GM23338 (cell line): ENCODE results near the gene KLHDC8A. TPM values are rescaled to one million over a fixed set of nuclear protein-coding genes. Genes with fewer than 3 reads are reported as not detected.
A peak's percentile ranks its signal among the peaks of the same experiment; 100 is the strongest.

Source experiments
- ATAC-seq: fragments of 200-7000 bp; cut with Tn5 transposase; 3 replicates; pipeline ENCODE4 v1.9.1; 2020
- DNase-seq: peaks from one replicate; pipeline ENCODE4 v3.0.0-alpha.2; 2015; ENCODE audit warnings: low spot score
- H2AFZ ChIP-seq: fragments of 200-600 bp; sonication (generic); 2 replicates; pipeline ENCODE4 v1.8.0; 2016; ENCODE audit warnings: antibody characterized with exemption, mild to moderate bottlenecking, moderate library complexity
- H3F3A ChIP-seq: fragments of 200-600 bp; sonication (generic); replicated peaks from 2 replicates; pipeline ENCODE4 v1.8.0; 2017; ENCODE audit warnings: antibody characterized with exemption, mixed run types, low read depth
- H3K27ac ChIP-seq: fragments of 200-600 bp; sonication (generic); 2 replicates; pipeline ENCODE4 v1.6.1; 2016; ENCODE audit warnings: low read depth
- H3K27me3 ChIP-seq: fragments of 200-600 bp; sonication (generic); 2 replicates; pipeline ENCODE4 v1.8.0; 2016; ENCODE audit warnings: mild to moderate bottlenecking, mixed run types, moderate library complexity; ENCODE audit not compliant: insufficient read depth
- H3K36me3 ChIP-seq: fragments of 200-600 bp; sonication (generic); 2 replicates; pipeline ENCODE4 v1.8.0; 2016; ENCODE audit warnings: mild to moderate bottlenecking; ENCODE audit not compliant: insufficient read depth
- H3K4me1 ChIP-seq: fragments of 200-600 bp; sonication (generic); 2 replicates; pipeline ENCODE4 v1.8.0; 2016; ENCODE audit warnings: mild to moderate bottlenecking, moderate library complexity; ENCODE audit not compliant: insufficient read depth
- H3K4me2 ChIP-seq: fragments of 200-600 bp; sonication (generic); 2 replicates; pipeline ENCODE4 v1.7.1; 2017; ENCODE audit warnings: mixed run types
- H3K4me3 ChIP-seq: fragments of 200-600 bp; sonication (generic); 2 replicates; pipeline ENCODE4 v1.6.1; 2016; ENCODE audit warnings: mixed run types
- H3K79me2 ChIP-seq: fragments of 200-600 bp; sonication (generic); replicated peaks from 2 replicates; pipeline ENCODE4 v1.8.0; 2017; ENCODE audit warnings: mild to moderate bottlenecking; ENCODE audit not compliant: insufficient read depth
- H3K9me2 ChIP-seq: fragments of 200-600 bp; sonication (generic); 2 replicates; pipeline ENCODE4 v1.8.0; 2017; ENCODE audit not compliant: insufficient read depth
- H4K20me1 ChIP-seq: fragments of 200-600 bp; sonication (generic); replicated peaks from 2 replicates; pipeline ENCODE4 v1.8.0; 2017; ENCODE audit warnings: mild to moderate bottlenecking; ENCODE audit not compliant: insufficient read depth
- H3K27ac Mint-ChIP-seq: 2 replicates; pipeline ENCODE4 v1.8.0; 2020; ENCODE audit warnings: inconsistent platforms, mild to moderate bottlenecking, moderate library complexity, mixed read lengths
- H3K27me3 Mint-ChIP-seq: 3 replicates; pipeline ENCODE4 v1.8.0; 2022; ENCODE audit warnings: low read depth, mild to moderate bottlenecking, moderate library complexity, mixed read lengths, inconsistent platforms; ENCODE audit not compliant: insufficient read depth, poor library complexity
- H3K36me3 Mint-ChIP-seq: 3 replicates; pipeline ENCODE4 v1.8.0; 2021; ENCODE audit warnings: low read depth, mild to moderate bottlenecking, inconsistent platforms, moderate library complexity, mixed read lengths
- H3K4me1 Mint-ChIP-seq: 3 replicates; pipeline ENCODE4 v1.8.0; 2020; ENCODE audit warnings: mild to moderate bottlenecking, inconsistent platforms, mixed read lengths
- H3K4me3 Mint-ChIP-seq: 3 replicates; pipeline ENCODE4 v1.8.0; 2021; ENCODE audit warnings: moderate library complexity, mild to moderate bottlenecking, inconsistent platforms, mixed read lengths
- H3K9me3 Mint-ChIP-seq: 3 replicates; pipeline ENCODE4 v1.8.0; 2020; ENCODE audit warnings: moderate library complexity, mild to moderate bottlenecking, inconsistent platforms, mixed read lengths
- CREB1 ChIP-seq: fragments of 250-450 bp; sonication (Bioruptor Pico); IDR thresholded peaks from 2 replicates; pipeline ENCODE4 v1.5.0; 2020; ENCODE audit warnings: low read depth, mild to moderate bottlenecking, moderate library complexity
- EZH2 ChIP-seq: fragments of 200-600 bp; sonication (generic); IDR thresholded peaks from one replicate; pipeline ENCODE4 v1.8.0; 2017; ENCODE audit warnings: antibody characterized with exemption, mild to moderate bottlenecking, low read depth; ENCODE audit not compliant: unreplicated experiment
- EZH2phosphoT487 ChIP-seq: fragments of 200-600 bp; sonication (generic); IDR thresholded peaks from one replicate; pipeline ENCODE4 v1.8.1; 2018; ENCODE audit warnings: antibody characterized with exemption; ENCODE audit not compliant: unreplicated experiment
- JUNB ChIP-seq: IDR thresholded peaks from one replicate; pipeline ENCODE4 v1.6.1; 2016; ENCODE audit warnings: antibody characterized with exemption; ENCODE audit not compliant: unreplicated experiment
- NANOG ChIP-seq: IDR thresholded peaks from 2 replicates; pipeline ENCODE4 v1.6.1; 2016; ENCODE audit warnings: antibody characterized with exemption, borderline replicate concordance
- POLR2AphosphoS5 ChIP-seq: IDR thresholded peaks from 2 replicates; pipeline ENCODE4 v1.6.1; 2016; ENCODE audit warnings: antibody characterized with exemption, low read depth
- STAT1 ChIP-seq: IDR thresholded peaks from one replicate; pipeline ENCODE4 v1.6.1; 2016; ENCODE audit warnings: antibody characterized with exemption; ENCODE audit not compliant: unreplicated experiment
- ZNF114 ChIP-seq: fragments of 250-450 bp; sonication (Bioruptor Pico); IDR thresholded peaks from 2 replicates; pipeline ENCODE4 v1.5.0; 2020; ENCODE audit warnings: mild to moderate bottlenecking, moderate library complexity
- ZNF331 ChIP-seq: fragments of 250-450 bp; sonication (Bioruptor Pico); IDR thresholded peaks from 2 replicates; pipeline ENCODE4 v1.5.0; 2020; ENCODE audit warnings: low read depth, mild to moderate bottlenecking, moderate library complexity
- polyA plus RNA-seq: library from polyadenylated mRNA; unstranded; fragments of >200 nt; fragmentation: Nextera tagmentation; extraction: Ambion mirVana; gene quantifications from 2 replicates; pipeline ENCODE4 v1.2.1, GENCODE V29; 2016
- total RNA-seq: library from RNA; depleted of rRNA; stranded (reverse); fragments of >200 nt; shearing (Covaris generic); gene quantifications from 2 replicates; pipeline ENCODE4 v1.2.3, GENCODE V29; 2014
- TF ChIP-seq, protein P1 (sequence below), 2 experiments: fragments of 200-600 bp in 1 of 2; sonication (generic) in 1 of 2; conservative IDR thresholded peaks; 2 replicates each; pipeline versions ENCODE4 v1.5.1 to v1.6.1; 2016 to 2017; ENCODE audit warnings: antibody characterized with exemption in 2 of 2, low read depth in 2 of 2, mild to moderate bottlenecking in 2 of 2, moderate library complexity in 1 of 2
- TF ChIP-seq, protein P2 (sequence below): IDR thresholded peaks from one replicate; pipeline ENCODE4 v1.6.1; 2018; ENCODE audit warnings: antibody characterized with exemption; ENCODE audit not compliant: unreplicated experiment
- TF ChIP-seq, protein P3 (sequence below): IDR thresholded peaks from 2 replicates; pipeline ENCODE4 v1.6.1; 2016; ENCODE audit warnings: antibody characterized with exemption
- TF ChIP-seq, protein P4 (sequence below): fragments of 250-450 bp; sonication (Bioruptor Pico); IDR thresholded peaks from 2 replicates; pipeline ENCODE4 v1.5.0; 2020; ENCODE audit warnings: mild to moderate bottlenecking, moderate library complexity

Gene KLHDC8A
- total and polyA plus RNA-seq, 2 experiments from 2014 or later: 1.7 to 2.8 TPM

DNA sequence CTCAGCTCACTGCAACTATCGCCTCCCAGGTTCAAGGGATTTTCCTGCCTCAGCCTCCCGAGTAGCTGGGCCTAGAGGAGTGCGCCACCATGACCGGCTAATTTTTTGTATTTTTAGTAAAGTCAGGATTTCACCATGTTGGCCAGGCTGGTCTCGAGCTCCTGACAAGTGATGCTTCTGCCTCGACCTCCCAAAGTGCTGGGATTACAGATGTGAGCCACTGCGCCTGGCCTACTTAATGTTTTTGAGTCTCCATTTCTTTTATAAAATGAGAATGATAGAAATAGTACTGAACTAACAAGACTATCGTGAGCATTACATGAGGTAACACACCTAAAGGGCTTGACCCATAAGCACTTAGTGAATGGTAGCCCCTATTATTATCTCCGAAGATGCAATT lies 56.6 kb downstream of the KLHDC8A start:
- Histone ChIP-seq H3K79me2 (peaks cover 4% of the 10 kb centered on the region; the same call in 1 of the 2 replicates), H3K4me2 (peak overlapping the region; percentile 59; the same call in 1 of the 2 replicates), H3K4me3 (no peak overlapping the region), H3K27me3 (no peaks in the 10 kb centered on the region), H3K9me2 (no peaks in the 10 kb centered on the region), H4K20me1 (no peaks in the 10 kb centered on the region), H3K27ac (peak overlapping the region; percentile 99), H3K36me3 (peaks cover 5% of the 10 kb centered on the region; the same call in 1 of the 2 replicates), H3F3A (peaks cover 18% of the 10 kb centered on the region), H3K4me1 (peaks cover 37% of the 10 kb centered on the region), H2AFZ (no peak overlapping the region)
- DNase-seq (no peak), ATAC-seq (no peak)
- Mint-ChIP-seq H3K4me1 (peaks cover 61% of the 10 kb centered on the region), H3K9me3 (no peaks in the 10 kb centered on the region), H3K27ac (peak overlapping the region; percentile 100), H3K27me3 (peaks cover 30% of the 10 kb centered on the region), H3K36me3 (peaks cover 30% of the 10 kb centered on the region), H3K4me3 (no peak overlapping the region; the same call in 2 of the 3 replicates)
- TF ChIP-seq STAT1: no peak
- TF ChIP-seq, protein P1, sequence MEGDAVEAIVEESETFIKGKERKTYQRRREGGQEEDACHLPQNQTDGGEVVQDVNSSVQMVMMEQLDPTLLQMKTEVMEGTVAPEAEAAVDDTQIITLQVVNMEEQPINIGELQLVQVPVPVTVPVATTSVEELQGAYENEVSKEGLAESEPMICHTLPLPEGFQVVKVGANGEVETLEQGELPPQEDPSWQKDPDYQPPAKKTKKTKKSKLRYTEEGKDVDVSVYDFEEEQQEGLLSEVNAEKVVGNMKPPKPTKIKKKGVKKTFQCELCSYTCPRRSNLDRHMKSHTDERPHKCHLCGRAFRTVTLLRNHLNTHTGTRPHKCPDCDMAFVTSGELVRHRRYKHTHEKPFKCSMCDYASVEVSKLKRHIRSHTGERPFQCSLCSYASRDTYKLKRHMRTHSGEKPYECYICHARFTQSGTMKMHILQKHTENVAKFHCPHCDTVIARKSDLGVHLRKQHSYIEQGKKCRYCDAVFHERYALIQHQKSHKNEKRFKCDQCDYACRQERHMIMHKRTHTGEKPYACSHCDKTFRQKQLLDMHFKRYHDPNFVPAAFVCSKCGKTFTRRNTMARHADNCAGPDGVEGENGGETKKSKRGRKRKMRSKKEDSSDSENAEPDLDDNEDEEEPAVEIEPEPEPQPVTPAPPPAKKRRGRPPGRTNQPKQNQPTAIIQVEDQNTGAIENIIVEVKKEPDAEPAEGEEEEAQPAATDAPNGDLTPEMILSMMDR (conservative IDR thresholded peaks at IDR 0.05; ENCODE audit: low read depth in 2 of 2): no peak
- TF ChIP-seq, protein P2, sequence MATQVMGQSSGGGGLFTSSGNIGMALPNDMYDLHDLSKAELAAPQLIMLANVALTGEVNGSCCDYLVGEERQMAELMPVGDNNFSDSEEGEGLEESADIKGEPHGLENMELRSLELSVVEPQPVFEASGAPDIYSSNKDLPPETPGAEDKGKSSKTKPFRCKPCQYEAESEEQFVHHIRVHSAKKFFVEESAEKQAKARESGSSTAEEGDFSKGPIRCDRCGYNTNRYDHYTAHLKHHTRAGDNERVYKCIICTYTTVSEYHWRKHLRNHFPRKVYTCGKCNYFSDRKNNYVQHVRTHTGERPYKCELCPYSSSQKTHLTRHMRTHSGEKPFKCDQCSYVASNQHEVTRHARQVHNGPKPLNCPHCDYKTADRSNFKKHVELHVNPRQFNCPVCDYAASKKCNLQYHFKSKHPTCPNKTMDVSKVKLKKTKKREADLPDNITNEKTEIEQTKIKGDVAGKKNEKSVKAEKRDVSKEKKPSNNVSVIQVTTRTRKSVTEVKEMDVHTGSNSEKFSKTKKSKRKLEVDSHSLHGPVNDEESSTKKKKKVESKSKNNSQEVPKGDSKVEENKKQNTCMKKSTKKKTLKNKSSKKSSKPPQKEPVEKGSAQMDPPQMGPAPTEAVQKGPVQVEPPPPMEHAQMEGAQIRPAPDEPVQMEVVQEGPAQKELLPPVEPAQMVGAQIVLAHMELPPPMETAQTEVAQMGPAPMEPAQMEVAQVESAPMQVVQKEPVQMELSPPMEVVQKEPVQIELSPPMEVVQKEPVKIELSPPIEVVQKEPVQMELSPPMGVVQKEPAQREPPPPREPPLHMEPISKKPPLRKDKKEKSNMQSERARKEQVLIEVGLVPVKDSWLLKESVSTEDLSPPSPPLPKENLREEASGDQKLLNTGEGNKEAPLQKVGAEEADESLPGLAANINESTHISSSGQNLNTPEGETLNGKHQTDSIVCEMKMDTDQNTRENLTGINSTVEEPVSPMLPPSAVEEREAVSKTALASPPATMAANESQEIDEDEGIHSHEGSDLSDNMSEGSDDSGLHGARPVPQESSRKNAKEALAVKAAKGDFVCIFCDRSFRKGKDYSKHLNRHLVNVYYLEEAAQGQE: no peak
- TF ChIP-seq POLR2AphosphoS5: no peak
- TF ChIP-seq NANOG: no peak
- TF ChIP-seq JUNB: no peak
- TF ChIP-seq, protein P3, sequence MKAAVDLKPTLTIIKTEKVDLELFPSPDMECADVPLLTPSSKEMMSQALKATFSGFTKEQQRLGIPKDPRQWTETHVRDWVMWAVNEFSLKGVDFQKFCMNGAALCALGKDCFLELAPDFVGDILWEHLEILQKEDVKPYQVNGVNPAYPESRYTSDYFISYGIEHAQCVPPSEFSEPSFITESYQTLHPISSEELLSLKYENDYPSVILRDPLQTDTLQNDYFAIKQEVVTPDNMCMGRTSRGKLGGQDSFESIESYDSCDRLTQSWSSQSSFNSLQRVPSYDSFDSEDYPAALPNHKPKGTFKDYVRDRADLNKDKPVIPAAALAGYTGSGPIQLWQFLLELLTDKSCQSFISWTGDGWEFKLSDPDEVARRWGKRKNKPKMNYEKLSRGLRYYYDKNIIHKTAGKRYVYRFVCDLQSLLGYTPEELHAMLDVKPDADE: no peak
- TF ChIP-seq CREB1 (CRISPR knock-in tag): no peak
- TF ChIP-seq EZH2phosphoT487: no peak
- no peak for TF ChIP-seq ZNF331
- TF ChIP-seq, protein P4, sequence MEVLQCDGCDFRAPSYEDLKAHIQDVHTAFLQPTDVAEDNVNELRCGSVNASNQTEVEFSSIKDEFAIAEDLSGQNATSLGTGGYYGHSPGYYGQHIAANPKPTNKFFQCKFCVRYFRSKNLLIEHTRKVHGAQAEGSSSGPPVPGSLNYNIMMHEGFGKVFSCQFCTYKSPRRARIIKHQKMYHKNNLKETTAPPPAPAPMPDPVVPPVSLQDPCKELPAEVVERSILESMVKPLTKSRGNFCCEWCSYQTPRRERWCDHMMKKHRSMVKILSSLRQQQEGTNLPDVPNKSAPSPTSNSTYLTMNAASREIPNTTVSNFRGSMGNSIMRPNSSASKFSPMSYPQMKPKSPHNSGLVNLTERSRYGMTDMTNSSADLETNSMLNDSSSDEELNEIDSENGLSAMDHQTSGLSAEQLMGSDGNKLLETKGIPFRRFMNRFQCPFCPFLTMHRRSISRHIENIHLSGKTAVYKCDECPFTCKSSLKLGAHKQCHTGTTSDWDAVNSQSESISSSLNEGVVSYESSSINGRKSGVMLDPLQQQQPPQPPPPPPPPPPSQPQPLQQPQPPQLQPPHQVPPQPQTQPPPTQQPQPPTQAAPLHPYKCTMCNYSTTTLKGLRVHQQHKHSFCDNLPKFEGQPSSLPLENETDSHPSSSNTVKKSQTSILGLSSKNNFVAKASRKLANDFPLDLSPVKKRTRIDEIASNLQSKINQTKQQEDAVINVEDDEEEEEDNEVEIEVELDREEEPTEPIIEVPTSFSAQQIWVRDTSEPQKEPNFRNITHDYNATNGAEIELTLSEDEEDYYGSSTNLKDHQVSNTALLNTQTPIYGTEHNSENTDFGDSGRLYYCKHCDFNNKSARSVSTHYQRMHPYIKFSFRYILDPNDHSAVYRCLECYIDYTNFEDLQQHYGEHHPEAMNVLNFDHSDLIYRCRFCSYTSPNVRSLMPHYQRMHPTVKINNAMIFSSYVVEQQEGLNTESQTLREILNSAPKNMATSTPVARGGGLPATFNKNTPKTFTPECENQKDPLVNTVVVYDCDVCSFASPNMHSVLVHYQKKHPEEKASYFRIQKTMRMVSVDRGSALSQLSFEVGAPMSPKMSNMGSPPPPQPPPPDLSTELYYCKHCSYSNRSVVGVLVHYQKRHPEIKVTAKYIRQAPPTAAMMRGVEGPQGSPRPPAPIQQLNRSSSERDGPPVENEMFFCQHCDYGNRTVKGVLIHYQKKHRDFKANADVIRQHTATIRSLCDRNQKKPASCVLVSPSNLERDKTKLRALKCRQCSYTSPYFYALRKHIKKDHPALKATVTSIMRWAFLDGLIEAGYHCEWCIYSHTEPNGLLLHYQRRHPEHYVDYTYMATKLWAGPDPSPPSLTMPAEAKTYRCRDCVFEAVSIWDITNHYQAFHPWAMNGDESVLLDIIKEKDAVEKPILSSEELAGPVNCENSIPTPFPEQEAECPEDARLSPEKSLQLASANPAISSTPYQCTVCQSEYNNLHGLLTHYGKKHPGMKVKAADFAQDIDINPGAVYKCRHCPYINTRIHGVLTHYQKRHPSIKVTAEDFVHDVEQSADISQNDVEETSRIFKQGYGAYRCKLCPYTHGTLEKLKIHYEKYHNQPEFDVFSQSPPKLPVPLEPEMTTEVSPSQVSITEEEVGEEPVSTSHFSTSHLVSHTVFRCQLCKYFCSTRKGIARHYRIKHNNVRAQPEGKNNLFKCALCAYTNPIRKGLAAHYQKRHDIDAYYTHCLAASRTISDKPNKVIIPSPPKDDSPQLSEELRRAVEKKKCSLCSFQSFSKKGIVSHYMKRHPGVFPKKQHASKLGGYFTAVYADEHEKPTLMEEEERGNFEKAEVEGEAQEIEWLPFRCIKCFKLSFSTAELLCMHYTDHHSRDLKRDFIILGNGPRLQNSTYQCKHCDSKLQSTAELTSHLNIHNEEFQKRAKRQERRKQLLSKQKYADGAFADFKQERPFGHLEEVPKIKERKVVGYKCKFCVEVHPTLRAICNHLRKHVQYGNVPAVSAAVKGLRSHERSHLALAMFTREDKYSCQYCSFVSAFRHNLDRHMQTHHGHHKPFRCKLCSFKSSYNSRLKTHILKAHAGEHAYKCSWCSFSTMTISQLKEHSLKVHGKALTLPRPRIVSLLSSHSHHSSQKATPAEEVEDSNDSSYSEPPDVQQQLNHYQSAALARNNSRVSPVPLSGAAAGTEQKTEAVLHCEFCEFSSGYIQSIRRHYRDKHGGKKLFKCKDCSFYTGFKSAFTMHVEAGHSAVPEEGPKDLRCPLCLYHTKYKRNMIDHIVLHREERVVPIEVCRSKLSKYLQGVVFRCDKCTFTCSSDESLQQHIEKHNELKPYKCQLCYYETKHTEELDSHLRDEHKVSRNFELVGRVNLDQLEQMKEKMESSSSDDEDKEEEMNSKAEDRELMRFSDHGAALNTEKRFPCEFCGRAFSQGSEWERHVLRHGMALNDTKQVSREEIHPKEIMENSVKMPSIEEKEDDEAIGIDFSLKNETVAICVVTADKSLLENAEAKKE: no peak
- TF ChIP-seq EZH2: no peak
- TF ChIP-seq ZNF114 (CRISPR knock-in tag): no peak
